Fibroblast of pulmonary artery (primary cell): ENCODE results near the gene FAM180B.

Experiments used
- DNase-seq: peaks from one replicate; pipeline ENCODE4 v3.0.0-alpha.2; 2010; ENCODE audit warnings: low read depth
- H3K4me3 ChIP-seq: replicated peaks from 2 replicates; pipeline ENCODE4 v1.5.1; 2011; ENCODE audit warnings: low read depth, mild to moderate bottlenecking, control low read depth, low read length, moderate library complexity
- TF ChIP-seq, protein P1 (sequence below): IDR thresholded peaks from 2 replicates; pipeline ENCODE4 v1.5.1; 2011; ENCODE audit warnings: mild to moderate bottlenecking, control low read depth, low read length, inconsistent platforms; ENCODE audit errors: missing control alignments

FAM180B gene

DNA sequence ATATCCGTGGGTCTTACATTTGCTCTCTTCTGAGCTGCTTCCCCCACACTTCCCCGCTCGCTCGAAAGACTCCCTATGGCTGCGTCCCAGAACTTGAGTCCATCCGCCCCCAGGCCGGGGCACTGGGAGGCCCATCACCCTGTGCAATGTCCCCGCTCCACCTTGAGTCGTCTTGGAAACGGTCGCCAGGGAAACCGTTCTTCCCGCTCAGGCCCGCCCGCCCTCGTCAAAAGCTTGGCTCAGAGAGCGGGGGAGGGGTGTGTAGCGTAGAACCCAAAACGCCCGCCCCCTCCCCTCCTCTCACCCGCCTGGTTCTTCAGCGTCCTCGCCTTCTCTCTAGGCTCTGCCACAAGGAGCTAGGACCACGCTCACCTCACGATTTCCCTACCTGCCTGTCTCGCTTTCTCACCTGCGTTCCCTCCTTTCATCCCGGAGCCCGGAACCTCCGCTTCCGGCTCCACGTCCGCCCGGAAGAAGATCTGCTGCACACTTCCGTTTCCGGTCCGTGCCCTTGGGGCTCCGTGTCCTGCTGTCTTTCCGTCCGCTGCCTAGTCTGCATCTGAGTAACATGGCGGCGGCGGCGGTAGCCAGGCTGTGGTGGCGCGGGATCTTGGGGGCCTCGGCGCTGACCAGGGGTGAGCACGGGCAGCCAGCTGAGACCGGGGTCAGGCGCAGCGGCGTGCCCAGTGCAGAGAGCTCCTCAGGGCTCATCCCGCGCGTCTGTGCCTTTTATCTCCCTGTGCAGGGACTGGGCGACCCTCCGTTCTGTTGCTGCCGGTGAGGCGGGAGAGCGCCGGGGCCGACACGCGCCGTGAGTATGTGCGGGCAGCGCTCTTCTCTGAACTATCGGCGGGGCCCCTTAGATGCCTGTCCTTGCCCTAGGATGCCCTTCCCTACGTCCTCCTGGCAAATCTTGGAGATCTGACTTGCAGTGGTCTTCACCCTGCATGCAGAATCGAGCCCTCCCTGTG, 7.7 kb upstream of the FAM180B start, which contains the start of the genes KBTBD4 and NDUFS3:
Gene KBTBD4, minus strand, starts transcription at position 447 of the 971 bp plus-strand sequence. Its CDS starts 19 bp downstream, at position 428.
Gene NDUFS3, plus strand, starts transcription at position 551 of the 971 bp plus-strand sequence. Its CDS starts 18 bp downstream, at position 569.
- peak within 1 kb of the TSS; percentile 68 for H3K4me3 ChIP-seq
- TF ChIP-seq, protein P1, sequence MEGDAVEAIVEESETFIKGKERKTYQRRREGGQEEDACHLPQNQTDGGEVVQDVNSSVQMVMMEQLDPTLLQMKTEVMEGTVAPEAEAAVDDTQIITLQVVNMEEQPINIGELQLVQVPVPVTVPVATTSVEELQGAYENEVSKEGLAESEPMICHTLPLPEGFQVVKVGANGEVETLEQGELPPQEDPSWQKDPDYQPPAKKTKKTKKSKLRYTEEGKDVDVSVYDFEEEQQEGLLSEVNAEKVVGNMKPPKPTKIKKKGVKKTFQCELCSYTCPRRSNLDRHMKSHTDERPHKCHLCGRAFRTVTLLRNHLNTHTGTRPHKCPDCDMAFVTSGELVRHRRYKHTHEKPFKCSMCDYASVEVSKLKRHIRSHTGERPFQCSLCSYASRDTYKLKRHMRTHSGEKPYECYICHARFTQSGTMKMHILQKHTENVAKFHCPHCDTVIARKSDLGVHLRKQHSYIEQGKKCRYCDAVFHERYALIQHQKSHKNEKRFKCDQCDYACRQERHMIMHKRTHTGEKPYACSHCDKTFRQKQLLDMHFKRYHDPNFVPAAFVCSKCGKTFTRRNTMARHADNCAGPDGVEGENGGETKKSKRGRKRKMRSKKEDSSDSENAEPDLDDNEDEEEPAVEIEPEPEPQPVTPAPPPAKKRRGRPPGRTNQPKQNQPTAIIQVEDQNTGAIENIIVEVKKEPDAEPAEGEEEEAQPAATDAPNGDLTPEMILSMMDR: no peak
- DNase-seq: peak; percentile 90

DNA sequence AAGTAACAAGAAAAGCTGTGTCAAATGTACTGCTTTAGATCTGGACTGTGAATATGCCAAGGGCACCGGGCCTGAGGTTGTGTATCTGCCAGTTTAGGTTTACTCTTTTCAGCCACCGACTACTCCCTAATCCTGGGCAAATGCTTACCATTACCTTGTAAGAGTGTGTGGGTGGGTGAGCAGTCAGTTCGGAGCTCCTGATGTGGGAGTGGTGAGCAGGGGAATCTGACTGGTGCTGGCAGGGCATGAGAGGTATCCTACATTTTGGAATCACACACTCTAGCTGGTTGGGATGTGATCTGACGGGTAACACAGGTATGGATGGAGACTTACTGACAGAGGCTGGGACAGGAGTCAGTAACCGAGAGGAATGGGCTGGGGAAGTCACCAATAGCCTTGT, 2.6 kb upstream of the FAM180B start:
- H3K4me3 ChIP-seq: no peak overlapping the region
- TF ChIP-seq, protein P1: no peak
- no peak for DNase-seq

DNA sequence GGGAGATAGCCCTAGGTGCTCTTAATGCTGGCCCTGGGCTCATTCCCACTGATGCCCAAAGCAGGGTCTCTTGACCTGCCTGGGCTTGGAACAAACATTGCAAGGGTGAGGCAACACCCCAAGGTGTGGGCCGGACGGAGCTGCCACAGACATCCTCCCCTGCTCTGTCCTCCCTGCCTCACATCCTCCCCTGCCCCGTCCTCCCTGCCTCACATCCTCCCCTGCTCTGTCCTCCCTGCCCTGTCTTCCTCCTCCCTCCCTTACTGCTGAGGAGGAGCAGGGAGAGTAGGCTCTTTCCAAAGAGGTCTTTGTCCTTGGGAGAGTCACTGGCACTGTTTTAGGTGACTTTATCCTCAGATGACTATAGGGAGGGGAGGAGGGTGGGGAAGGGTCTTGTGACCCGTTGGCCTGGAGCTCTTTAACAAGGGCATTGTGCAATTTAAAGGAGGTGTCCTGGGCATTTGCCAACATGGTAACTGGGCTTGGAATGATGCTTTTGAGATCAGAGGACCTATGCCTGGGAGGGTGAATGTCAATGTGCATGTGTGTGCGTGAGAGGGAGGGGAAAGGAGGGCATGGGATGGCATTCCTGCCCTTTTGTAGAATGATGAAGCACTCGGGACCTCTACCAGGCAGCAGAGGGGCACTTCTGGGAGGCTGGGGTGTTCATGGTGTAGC, 700 bp downstream of the FAM180B start:
- TF ChIP-seq, protein P1: no peak
- no peak overlapping the region for H3K4me3 ChIP-seq
- DNase-seq: no peak

DNA sequence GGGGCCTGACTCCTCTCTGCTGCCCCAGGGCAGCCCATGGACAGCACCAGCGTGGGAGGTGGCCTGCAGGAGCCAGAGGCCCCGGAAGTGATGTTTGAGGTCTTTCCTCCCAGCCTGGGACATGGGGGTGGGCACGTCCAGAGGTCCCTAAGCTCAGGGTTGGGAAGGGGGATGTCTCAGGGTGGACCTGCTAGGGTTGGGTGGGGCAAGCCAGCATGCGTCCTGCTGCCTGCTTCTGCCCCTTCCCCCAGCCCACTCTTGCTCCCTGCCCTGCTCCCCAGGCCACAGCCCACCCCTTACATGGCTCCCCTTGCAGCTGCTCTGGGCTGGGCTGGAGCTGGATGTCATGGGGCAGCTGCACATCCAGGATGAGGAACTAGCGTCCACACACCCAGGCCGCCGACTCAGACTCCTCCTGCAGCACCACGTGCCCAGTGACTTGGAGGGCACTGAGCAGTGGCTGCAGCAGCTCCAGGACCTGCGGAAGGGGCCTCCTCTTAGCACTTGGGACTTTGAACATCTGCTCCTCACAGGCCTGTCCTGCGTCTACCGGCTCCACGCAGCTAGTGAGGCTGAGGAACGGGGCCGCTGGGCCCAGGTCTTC, 1.3 kb downstream of the FAM180B start:
- no peak for DNase-seq
- TF ChIP-seq, protein P1: no peak
- H3K4me3 ChIP-seq: no peak overlapping the region

DNA sequence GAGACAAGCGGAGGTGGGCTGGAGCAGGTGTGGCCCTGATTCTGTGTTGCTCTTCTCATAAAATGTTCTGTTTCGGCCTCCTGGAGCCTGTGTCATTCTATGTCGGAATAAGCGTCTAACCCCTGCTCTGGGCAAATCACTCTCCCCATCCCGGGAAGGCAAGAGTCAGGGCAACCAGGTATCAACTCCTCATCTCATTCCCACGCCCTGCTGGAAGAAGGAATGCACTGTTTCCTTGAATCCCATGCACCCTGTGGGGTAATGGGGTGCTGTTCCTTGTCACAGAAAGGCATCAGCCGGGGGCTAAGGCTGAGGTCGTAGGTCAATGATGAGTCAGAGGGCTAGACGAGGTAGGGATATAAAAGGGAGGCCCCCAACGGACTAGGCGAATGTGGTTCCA, 2.6 kb downstream of the FAM180B start:
- no peak for DNase-seq
- no peak overlapping the region for H3K4me3 ChIP-seq
- TF ChIP-seq, protein P1: no peak

DNA sequence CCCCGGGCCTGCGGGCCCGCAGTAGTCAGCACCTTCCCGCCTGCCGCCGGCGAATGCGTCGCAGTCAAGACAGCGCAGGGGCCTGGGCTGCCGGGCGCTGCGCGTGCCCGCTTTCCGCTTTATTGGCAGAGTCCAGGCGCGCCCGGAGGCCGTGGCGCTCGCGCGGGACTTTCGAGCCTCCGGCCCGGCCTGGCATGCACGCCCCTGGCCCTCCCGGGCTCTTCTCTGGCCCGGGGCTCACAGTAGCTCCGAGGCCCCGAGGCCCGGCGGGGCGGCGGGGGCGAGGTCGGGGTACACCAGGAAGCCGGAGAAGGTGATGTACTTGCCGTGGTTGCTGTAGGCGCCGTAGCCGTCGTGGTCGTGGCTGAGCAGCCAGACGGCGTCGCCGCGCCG, 3.1 kb downstream of the FAM180B start:
- TF ChIP-seq, protein P1: no peak
- H3K4me3 ChIP-seq: peak overlapping the region; percentile 11
- DNase-seq: no peak
